Measurements from ENCODE around the gene SNRPB. TPM values are rescaled to one million over a fixed set of nuclear protein-coding genes. Genes with fewer than 3 reads are reported as not detected.
A peak's percentile ranks its signal among the peaks of the same experiment; 100 is the strongest.

SNRPB gene
- polyA plus RNA-seq, 1 donor = 125 TPM

DNA sequence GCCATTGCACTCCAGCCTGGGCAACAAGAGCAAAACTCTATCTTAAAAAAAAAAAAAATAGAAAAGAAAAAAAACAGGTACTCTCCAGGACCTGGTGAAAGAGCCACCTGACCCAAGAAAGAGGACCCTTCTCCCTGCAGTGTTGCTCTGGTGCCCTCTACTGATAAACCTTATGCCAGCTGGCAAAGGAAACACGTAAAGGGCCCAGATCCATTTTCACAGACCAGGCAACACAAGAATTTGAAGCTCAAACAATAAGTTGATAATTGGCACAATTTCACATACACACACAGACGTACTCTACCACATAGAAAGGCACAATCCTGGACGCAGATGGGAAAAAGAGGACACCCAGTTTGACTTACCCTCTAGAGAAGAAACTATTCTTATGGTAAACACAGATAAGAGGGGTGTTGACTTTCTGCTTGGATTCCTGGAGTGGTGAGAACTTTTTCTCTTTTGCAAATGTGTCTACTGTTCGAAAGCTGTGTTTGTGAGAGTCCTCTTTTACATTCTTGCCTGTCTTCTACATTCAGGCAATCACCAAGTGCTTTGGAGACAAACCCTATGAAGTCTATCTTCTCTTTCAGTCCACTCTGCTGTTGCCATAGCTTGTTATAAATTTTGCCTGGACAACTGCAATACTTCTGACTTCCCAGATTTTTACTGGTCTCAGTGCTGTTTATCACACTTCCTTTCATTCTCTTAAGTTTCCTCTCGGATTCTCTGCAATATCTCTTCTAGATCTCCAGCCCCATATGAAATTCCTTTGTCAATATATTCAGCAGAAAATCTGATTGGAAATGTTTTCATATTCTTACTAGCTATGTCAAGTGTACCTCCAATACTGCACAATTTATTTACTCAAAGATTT, 6.4 kb upstream of the SNRPB start:
- no peak for DNase-seq

DNA sequence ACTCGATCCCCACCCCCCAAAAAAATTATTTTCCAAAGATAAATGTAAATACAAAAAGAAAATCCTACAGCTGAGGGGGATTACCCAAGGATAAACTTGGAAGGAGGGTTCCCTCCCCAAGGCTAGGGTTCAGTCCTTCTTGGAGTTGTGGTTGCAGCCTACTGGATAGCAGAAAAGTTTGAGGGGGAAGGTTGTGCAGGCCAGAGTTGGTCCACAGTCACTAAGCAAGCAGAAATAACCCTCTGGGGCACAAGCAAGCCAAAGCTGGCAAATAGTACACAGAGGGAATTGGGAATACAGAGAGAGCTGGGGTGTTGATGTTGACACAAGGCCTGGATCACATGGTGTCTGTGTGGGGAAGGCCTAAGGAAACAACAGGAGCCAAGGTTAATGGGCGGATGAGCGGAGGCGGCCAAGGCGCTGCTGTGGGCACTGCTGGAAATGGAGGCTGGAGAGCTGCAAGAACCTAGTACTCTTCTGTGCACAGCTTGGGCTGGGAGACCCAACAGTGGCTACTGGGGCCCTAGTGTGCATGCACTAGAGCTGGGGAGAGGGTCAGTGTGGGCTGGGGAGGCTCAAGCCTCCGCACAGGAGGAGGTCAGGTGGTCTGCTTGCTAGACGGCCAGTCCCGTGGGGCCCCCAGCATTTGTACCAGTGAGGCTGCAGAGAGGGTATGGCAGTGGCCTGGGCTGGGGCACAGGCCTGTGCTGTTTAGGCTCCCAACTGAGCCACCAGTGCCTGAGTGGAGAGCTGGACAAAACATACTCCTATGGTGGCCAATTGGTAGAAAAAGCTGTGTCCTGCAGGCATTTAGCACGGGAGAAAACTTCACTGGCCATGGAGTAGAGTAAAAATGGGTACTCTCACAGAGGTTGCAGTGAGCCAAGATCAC, 5.5 kb upstream of the SNRPB start:
- DNase-seq = no peak

DNA sequence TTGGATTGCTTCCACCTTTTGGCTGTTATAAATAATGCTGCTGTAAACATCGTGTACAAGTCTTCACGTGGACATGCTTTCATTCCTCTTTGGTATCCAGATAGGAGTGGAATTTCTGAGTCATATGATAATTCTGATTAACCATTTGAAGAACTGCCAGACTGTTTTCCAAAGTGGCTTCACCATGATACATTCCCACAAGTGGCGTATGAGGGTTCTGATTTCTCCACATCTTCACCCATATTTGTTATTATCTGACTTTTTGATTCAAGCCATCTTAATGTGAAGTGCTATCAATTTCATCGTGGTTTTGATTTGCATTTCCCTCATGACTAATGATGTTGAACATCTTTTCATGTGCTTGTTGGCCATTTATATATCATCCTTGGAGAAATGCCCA, 2.9 kb upstream of the SNRPB start:
- no peak for DNase-seq

DNA sequence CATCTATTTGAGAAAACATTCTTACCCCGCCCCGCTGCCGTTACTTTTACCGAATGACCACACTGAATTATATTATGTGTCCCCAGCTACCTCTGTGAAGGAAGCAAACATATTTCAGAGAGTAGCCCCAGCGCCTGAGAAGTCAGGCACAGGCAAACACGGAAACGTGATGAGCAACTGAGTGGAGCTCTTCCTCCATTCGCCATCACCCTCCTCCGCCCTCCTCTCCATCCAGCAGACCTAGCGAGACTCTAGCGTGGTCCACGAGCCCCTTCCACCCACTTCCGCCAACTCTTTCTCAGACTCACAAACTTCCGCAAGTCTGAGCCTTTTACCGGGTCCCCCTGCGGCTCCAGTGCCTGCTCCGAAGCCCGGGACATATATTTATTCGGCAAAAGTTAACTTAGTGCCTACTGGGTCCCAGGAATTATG, 582 bp downstream of the SNRPB start:
- DNase-seq = peak; percentile 30

DNA sequence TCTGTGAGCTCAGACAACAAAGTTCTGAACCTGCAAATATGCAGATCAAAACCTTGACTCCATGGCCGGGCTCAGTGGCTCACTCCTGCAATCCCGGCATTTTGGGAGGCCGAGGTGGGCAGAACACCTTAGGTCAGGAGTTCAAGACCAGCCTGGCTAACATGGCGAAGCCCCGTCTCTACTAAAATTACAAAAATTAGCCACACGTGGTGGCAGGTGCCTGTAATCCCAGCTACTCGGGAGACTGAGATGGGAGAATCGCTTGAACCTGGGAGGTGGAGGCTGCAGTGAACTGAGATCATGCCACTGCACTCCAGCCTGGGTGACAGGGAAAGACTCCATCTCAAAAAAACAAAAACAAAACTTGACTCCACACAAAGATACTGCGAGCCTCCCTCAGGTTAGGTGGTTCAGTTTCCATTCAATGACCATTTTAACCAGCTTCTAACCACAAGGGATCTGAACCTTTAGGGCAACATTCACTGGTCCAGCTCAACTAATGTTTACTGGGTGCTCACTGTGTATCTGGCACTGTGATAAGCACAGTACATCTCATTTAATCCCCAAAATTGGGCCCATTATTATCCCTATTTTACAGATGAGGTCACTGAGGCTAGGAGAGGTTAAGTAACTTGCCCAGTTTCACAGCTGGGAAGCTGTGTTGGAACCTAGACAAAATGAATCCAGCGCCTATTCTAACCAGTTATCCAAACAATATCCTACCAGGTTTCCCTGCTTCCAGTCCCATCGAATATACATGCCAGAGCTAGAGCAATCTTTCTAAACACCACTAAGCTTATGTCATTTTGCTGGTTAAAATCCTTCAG, 1.8 kb downstream of the SNRPB start:
- no peak for DNase-seq

DNA sequence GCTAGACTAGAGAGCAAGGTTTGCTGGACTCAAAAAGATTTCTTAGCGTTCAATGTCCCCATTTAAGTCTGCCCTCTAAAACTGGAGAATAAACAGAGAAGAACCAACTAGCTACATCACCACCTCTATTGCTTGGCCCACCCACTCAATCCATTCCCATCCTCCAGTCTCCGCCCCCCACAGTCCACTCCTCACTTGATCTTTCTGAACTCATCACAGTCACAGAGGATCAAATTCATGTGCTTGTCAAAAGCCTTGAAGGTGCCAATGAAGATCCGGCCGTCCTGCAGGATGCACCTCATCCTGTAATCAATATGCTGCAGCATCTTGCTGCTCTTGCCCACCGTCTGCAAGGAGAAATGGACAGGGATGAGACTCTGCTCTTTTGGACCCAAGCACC, 3.2 kb downstream of the SNRPB start:
- DNase-seq = no peak

DNA sequence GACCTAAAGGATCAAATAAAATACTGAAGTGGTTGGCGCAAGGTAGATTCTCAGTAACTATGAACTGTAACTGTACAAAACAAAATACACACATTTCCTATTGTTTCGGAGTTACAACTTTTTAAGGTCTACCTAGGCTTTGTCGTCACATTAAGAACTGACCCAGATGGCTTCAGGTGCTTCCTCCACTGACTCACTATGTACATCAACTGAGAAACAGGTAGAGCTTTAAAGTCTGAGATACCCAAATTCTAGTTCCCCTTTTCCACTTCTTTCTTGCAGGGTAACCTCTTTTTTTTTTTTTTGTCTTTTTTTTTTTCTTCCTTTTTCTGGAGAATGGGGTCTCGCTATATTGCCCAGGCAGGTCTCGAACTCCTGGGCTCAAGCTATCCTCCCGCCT, 5.5 kb downstream of the SNRPB start:
- no peak for DNase-seq

DNA sequence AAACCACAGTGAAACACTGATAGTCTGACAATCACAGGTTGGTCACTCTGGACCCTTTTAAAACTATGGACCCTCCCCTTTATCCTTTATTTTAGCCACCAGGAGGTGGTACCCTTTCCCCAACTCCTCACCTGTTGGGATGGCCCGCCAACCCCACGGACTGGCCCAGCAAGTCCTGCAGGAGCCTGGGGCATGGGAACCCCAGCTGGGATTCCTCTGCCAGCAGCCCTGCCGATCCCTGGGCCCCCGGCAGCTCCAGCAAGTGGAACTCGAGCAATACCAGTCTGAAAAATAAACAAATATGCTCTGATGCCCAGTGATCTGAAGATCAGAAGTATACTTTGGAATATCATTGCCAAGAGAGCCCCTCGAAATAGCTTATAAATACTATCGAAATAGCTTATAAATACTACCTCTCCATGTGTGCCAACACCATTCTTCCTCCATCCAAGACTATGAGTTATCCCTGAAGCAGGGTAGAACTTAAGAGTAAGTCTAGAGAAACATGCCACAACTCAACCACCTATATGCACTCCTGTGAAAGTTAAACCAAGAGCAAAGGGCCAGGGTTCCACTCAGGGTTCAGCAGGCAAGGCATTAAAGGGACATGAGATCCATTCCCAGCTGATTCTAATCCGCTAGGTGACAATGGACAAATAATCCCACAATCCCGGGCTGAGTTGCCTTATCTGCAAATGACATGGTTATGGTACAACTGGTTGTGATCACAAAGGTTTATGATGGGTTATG, 6.8 kb downstream of the SNRPB start:
- no peak for DNase-seq

DNA sequence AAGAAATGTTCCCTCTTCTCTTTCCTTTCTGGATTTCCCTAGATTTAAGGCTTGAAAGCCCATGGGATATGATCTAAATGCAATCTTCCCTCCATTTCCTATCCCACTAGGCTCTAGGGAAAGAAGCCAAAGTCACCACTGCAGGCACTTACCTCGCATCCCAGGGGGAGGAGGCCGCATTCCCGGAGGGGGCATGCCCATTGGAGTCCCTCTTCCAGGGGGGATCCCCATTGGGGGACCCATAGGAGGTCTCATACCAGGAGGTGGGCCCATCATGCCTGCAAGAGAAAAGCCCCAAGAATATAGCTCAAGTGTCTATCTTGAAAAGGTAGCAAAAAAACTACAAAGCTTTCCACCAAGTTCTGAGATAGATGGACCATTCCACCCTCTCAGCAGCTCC, 8.1 kb downstream of the SNRPB start:
- DNase-seq = no peak

DNA sequence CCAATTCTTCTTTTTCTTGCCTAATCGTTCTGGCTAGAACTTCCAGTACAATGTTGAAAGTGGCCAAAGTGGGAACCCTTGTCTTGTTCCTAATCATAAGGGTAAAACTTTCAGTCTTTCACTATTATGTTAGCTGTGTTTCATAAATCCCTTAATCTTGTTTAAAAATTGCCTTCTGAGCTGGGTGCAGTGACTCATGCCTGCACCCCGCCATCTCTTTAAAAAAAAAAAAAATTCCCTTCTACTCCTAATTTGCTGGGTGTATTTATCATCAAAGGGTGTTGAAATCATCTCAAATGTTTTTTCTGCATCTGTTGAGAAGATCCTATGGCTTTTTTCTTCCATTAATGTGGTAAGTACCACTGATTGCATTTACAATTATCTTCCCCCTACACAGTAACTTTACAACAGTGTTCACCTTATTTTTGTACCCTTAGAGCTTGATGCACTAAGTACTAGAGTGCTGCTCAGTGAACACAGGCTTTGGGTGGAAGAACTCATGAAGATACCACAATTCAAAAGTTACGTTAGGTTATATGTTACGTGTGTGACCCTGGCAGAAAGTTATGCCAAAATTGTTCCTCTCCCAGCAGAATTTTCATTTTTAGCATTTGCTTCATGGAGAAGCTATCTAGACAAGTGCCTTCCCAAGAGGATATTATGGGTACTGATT, 9.7 kb downstream of the SNRPB start:
- DNase-seq = no peak

DNA sequence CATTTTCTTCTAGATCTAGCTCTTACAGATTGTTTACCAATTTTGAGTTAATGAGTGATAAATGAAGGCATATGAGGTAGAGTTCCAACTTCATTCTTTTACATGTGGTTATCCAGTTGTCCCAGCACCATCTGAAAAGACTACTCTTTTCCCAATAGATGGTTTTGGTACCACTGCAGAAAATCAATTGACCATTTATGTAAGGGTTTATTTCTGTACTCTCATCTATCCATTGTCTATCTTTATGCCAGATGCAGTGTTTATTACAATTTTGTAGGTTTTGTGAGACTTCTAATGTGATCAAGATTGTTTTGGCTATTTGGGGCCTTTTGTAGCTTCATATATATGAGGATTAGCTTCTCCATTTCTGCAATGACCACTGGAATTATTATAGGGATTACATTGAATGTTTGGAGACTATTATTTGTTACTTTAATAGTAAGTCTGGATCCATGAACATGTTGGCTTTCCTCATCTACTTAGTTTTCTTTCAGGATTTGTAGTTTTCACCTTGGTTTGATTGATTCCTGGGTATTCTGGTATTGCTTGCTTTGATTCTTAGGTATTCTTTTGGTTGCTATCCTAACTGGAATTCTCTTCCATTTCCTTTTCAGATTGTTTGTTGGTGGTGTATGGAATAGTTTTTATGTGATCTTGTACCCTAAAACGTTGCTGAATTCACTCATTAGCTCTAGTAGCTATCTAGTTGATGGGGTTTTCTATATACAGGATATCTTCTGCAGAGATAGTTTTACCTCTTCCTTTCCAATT, 10.4 kb downstream of the SNRPB start:
- no peak for DNase-seq

DNA sequence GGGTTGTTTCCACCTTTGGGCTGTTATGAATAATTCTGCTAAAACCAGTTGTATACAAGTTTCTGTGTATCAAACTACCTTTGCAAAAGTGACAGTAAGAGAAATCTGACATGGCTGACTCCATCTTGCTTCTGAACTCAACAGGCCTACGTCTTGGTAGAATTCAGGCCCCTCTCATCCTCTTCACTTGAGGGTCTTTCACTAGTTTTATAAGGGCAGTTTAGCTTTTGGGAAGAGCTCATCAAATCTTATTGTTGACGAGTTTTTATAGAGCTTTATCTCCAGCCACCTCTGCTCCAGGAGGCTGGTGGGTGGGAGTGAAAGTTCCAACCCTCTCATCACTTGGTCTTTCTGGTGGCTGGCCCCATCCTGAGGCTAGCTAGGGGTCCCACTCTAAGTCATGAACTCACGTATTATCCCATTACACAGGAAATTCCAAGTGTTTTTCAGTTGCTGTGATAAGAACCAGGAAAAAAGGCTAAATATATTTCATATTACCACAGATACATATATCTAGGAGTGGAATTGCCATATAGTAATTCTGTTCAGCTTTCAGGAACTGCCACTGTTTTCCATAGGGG, 11.6 kb downstream of the SNRPB start:
- DNase-seq = no peak

DNA sequence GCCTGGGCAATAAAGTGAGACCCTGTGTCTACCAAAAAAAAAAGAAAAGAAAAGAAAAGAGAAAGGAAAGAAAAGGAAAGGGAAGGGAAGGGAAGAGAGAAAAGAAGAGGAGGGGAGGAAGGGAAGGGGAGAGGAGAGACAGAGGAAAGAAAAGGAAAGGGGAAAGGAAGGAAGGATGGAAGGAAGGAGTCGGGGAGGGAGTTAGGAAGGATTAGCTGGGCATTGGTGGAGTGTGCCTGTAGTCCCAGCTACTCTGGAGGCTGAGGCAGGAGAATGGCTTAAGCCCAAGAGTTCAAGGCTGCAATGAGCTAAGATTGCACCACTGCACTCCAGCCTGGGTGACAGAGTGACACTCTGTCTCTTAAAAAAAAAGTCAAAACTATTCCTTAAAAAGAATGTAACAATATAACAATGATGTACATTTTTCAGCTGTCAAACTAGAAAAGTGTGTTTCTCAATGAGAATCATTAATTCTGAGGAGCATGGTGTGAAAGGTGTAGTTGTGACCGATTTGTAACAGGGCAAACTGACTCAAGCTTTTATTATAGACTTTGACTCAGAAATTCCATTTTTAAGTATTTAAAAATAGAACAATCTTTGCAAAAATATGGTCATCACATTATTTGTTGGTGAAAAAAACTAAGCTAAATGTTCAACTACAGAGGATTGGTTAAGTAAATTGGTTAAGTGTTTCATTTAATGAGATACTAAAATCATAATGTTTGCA, 14.7 kb downstream of the SNRPB start:
- DNase-seq = no peak

DNA sequence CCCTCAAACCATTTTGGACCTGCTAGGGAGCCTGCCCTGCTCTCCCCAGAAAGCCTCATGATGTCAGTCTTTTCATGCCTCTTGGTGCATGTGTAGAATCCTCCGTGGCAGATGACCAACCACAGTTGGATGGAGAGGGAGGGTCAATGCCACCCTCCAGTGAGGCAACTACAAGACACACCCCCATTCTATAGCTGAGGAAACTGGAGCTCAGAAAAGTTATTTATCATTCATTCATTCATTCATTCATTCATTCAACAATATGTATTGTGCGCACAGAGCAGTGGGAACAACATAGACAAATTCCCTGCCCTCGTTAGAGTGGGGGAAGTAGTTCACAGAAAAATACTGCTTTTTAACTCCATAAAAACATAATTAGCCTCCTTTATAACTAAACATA, 16.8 kb downstream of the SNRPB start:
- no peak for DNase-seq

DNA sequence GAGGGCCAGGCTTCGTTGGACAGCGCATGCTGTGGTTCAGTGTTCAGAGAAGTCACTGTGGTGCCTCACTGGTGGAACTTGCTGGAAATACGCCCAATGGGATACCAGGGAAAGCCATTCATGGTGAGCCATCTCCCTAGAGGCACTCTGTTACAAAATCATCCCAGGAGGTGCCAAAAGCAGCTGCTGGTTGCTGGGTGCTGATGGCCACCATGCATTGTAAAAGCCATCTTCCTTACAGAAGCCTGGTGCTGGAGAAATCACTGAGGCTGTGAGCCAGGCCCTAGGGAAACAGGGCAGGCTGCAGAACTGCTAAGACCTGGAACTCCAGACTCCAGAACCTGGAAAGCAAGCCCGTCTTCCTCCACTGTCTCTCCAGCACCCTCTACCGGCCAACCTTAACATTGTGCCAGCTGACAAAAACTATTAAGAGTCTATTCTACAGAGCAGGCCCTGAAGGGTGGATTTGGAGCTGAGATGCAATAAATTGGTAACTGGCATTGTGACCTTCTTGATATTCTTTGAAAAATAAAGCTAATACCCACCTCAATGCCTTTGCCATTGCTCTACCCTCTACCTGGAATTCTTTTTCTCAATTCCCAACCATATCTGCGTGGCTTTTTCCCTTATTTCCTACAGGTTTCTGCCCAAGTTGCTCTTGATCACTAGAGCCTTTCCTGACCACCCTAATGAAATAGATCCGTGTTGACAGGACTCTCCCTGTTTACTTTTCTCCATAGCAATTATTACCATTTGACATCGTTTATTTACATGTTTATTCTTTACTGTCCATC, 18.5 kb downstream of the SNRPB start:
- peak; percentile 69 for DNase-seq

DNA sequence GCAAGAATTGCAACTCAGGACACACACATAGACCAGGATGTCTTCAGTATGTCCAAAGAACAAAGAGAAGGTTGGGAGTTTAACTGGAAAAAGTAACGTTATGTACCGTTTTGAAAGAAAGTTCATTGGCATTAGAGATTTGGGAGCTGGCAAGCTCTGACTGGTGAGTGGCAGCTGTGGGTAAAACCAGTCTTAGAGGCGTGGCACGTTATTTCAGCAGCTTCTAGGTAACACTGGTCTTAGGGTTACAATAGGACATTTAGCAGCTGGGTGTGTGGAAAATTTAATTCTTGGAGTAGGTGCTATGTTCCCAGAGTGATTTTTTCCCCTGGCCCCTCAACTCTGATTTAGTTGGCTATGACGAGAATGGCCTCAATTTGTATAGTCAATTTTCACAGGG, 19.2 kb downstream of the SNRPB start:
- no peak for DNase-seq

DNA sequence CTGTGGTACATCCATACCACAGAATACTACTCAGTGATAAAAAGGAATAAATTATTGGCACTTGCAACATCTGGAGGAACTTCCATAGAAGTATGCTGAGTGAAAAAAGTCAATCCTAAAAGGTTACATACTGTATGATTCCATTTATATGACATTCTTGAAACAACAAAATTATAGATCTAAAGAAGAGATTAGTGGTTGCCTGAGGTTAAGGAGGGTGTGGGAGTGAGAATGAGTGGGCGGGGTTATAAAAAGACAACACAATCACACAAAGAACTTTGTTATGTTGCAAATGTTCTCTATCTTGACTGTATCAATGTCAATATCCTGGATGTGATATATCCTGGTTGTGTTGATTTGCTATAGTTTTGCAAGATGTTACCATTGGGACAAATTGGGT, 21.2 kb downstream of the SNRPB start:
- DNase-seq = no peak

DNA sequence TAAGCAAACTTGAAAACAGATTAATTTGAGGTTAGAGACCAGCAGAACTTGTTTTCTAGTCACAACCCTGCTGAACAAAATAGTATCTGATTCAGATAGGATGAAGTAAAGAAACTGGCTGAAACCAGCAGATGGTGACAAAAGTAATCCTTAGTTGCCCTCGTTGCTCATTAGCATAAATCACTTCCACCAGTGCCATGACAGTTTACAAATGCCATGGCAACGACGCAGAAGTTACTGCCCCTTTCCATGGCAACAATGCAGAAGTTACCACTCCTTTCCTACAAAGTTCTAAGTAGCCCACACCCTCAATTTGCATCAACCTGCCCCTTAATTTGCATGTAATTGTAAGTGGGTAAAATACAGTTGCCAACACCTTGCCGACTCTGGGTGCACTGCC, 23.7 kb downstream of the SNRPB start:
- DNase-seq = no peak

Data from left kidney (tissue), 2 donors.